K562 (cell line): ENCODE results near the gene SLC39A13. TPM values are rescaled to one million over a fixed set of nuclear protein-coding genes. Genes with fewer than 3 reads are reported as not detected.

ENCODE experiments used
- ATAC-seq: fragments of 200-7000 bp; cut with Tn5 transposase; 3 replicates; pipeline ENCODE4 v1.9.1; 2020; ENCODE audit warnings: moderate library complexity
- BruUV-seq: library from RNA; stranded (reverse); fragments of 400-500 nt; replicated peaks from 2 replicates; lab custom pipeline; 2021; lab: Mats Ljungman, UMichigan
- CTCF ChIA-PET: fragments of 300-600 bp; formaldehyde crosslinking; extraction: SDS; loops from one replicate; lab custom pipeline; 2021; ENCODE audit warnings: low intra/inter-chr PET ratio; lab: Yijun Ruan, JAX
- POLR2A ChIA-PET: fragments of 300-600, 350-650 bp; sonication (Branson Sonifier 250); formaldehyde crosslinking; extraction: SDS; loops from one replicate; lab custom pipeline; 2021; ENCODE audit warnings: antibody characterized with exemption, inconsistent platforms; lab: Yijun Ruan, JAX
- DNase-seq, 4 experiments: peaks; one replicate each; pipeline versions ENCODE4 v3.0.0 to v3.0.0-alpha.2; 2011 to 2018; ENCODE audit warnings: low spot score in 3 of 4, mixed read lengths in 3 of 4; ENCODE audit errors: extremely low read depth in 1 of 4
- FAIRE-seq: peaks from 2 replicates; lab custom pipeline; 2011; peaks lifted over from hg19 to GRCh38; lab: Jason Lieb, UNC
- H2AFZ ChIP-seq: 2 replicates; pipeline ENCODE4 v1.6.0; 2011; ENCODE audit warnings: low read depth, low read length, control low read depth, inconsistent platforms
- H3K27ac ChIP-seq: fragments of 200-600 bp; 3 replicates; pipeline ENCODE4 v1.8.0; 2011; ENCODE audit warnings: low read depth, mild to moderate bottlenecking, control low read depth, inconsistent platforms, low read length, moderate library complexity, mixed read lengths; ENCODE audit errors: extremely low read depth
- H3K27me3 ChIP-seq, 2 experiments: fragments of 300-600 bp in 1 of 2; 2 replicates in 1 of 2; 3 replicates in 1 of 2; pipeline versions ENCODE4 v1.6.0 to v1.8.0; 2011; ENCODE audit warnings: inconsistent platforms in 2 of 2, low read length in 2 of 2, mild to moderate bottlenecking in 1 of 2, mixed read lengths in 1 of 2, moderate library complexity in 1 of 2; ENCODE audit not compliant: control insufficient read depth in 2 of 2, insufficient read depth in 2 of 2
- H3K36me3 ChIP-seq: fragments of 300-600 bp; 3 replicates; pipeline ENCODE4 v1.8.0; 2011; ENCODE audit warnings: mild to moderate bottlenecking, low read length, inconsistent platforms; ENCODE audit not compliant: control insufficient read depth, insufficient read depth
- H3K4me1 ChIP-seq, 2 experiments: fragments of 200-600 bp in 1 of 2; replicated peaks in 1 of 2; 2 replicates in 1 of 2; 3 replicates in 1 of 2; pipeline versions ENCODE4 v1.5.1 to v1.8.0; 2011; ENCODE audit warnings: inconsistent platforms in 2 of 2, low read length in 2 of 2, mild to moderate bottlenecking in 1 of 2, mixed read lengths in 1 of 2, moderate library complexity in 1 of 2; ENCODE audit not compliant: control insufficient read depth in 2 of 2, insufficient read depth in 2 of 2
- H3K4me2 ChIP-seq: 2 replicates; pipeline ENCODE4 v1.6.1; 2011; ENCODE audit warnings: low read length, control low read depth, inconsistent platforms, mixed read lengths; ENCODE audit not compliant: insufficient read depth
- H3K4me3 ChIP-seq: fragments of 200-600 bp; sonication (generic), shearing (Covaris generic); 2 replicates; pipeline ENCODE4 v1.5.1; 2016; ENCODE audit warnings: control low read depth, inconsistent platforms
- H3K79me2 ChIP-seq: fragments of 200-600 bp; 3 replicates; pipeline ENCODE4 v1.8.0; 2011; ENCODE audit warnings: low read length, inconsistent platforms; ENCODE audit not compliant: control insufficient read depth, insufficient read depth
- H3K9ac ChIP-seq, 2 experiments: 2 replicates each; pipeline versions ENCODE4 v1.6.0 to v1.6.1; 2011; ENCODE audit warnings: low read depth in 2 of 2, low read length in 2 of 2, control low read depth in 1 of 2, inconsistent platforms in 1 of 2, mild to moderate bottlenecking in 1 of 2, mixed read lengths in 1 of 2; ENCODE audit not compliant: insufficient read depth in 1 of 2
- H3K9me1 ChIP-seq: one replicate; pipeline ENCODE4 v1.6.0; 2011; ENCODE audit warnings: inconsistent platforms, mild to moderate bottlenecking, low read length, moderate library complexity; ENCODE audit not compliant: control insufficient read depth, insufficient read depth
- H3K9me3 ChIP-seq: replicated peaks from 2 replicates; pipeline ENCODE4 v1.5.1; 2011; ENCODE audit warnings: low read depth, low read length, inconsistent platforms; ENCODE audit not compliant: control insufficient read depth, insufficient read depth
- H4K20me1 ChIP-seq: replicated peaks from 2 replicates; pipeline ENCODE4 v1.6.1; 2011; ENCODE audit warnings: low read length, inconsistent platforms, mixed read lengths; ENCODE audit not compliant: control insufficient read depth, insufficient read depth
- EP300 ChIP-seq: IDR thresholded peaks from 2 replicates; pipeline ENCODE4 v1.6.1; 2012; ENCODE audit warnings: low read length, improper control_type of control experiment
- ETV5 ChIP-seq: sonication (generic); formaldehyde crosslinking; IDR thresholded peaks from 2 replicates; pipeline ENCODE4 v1.4.0; 2020; ENCODE audit warnings: low read depth, mild to moderate bottlenecking, missing genetic modification reagents
- HMGN3 ChIP-seq: IDR thresholded peaks from 2 replicates; pipeline ENCODE4 v1.6.1; 2011; ENCODE audit warnings: borderline replicate concordance, low read depth, mild to moderate bottlenecking, mixed read lengths, low read length; ENCODE audit not compliant: insufficient read length; ENCODE audit errors: extremely low read depth
- IRF2 ChIP-seq: sonication (generic); formaldehyde crosslinking; IDR thresholded peaks from 2 replicates; pipeline ENCODE4 v1.8.1; 2022; ENCODE audit warnings: mild to moderate bottlenecking, missing genetic modification reagents
- KAT8 ChIP-seq: fragments of 450-650 bp; IDR thresholded peaks from 2 replicates; pipeline ENCODE4 v1.6.1; 2016; ENCODE audit warnings: low read depth, mild to moderate bottlenecking
- L3MBTL2 ChIP-seq: fragments of 450-650 bp; IDR thresholded peaks from 2 replicates; pipeline ENCODE4 v1.6.1; 2016; ENCODE audit warnings: mild to moderate bottlenecking, moderate library complexity
- MAFG ChIP-seq: fragments of 450-650 bp; conservative IDR thresholded peaks from 2 replicates; pipeline ENCODE4 v1.6.1; 2016; ENCODE audit warnings: missing genetic modification characterization, missing compliant biosample characterization
- PHF20 ChIP-seq: fragments of 450-650 bp; IDR thresholded peaks from 2 replicates; pipeline ENCODE4 v1.6.1; 2018; ENCODE audit not compliant: partially characterized antibody
- PREB ChIP-seq: sonication (generic); formaldehyde crosslinking; IDR thresholded peaks from 2 replicates; pipeline ENCODE4 v1.8.1; 2023; ENCODE audit warnings: mild to moderate bottlenecking, missing genetic modification reagents
- RREB1 ChIP-seq: fragments of 250-450 bp; sonication (Bioruptor Pico); IDR thresholded peaks from 2 replicates; pipeline ENCODE4 v1.4.0; 2020
- SREBF2 ChIP-seq: sonication (generic); formaldehyde crosslinking; IDR thresholded peaks from 2 replicates; pipeline ENCODE4 v1.4.0; 2020; ENCODE audit warnings: mild to moderate bottlenecking, missing genetic modification reagents
- XRCC5 ChIP-seq: fragments of 200-400 bp; formaldehyde crosslinking; IDR thresholded peaks from 2 replicates; pipeline ENCODE4 v1.6.1; 2017; ENCODE audit warnings: low read depth, mild to moderate bottlenecking, low read length
- WGBS: fragments of 100-300 bp; shearing (Covaris generic); methylation state at CpG from one replicate; pipeline ENCODE4 v1.1.6; 2016; ENCODE audit warnings: low coverage, mixed read lengths; ENCODE audit not compliant: insufficient coverage; ENCODE audit errors: missing lambda C conversion rate; 5-methylcytosine and 5-hydroxymethylcytosine counted together
- in situ Hi-C: fragments of 300-500 bp; cut with MboI; formaldehyde crosslinking; loops from 4 replicates; pipeline ENCODE4 v1.15.0; 2018; ENCODE audit warnings: inconsistent platforms, mixed read lengths
- intact Hi-C: fragments of 100-400 bp; cut with micrococcal nuclease; formaldehyde crosslinking; loops from 2 replicates; pipeline ENCODE4 v1.14.2; 2022
- polyA plus RNA-seq, 8 experiments: library from polyadenylated mRNA; depleted of rRNA in 4 of 8; stranded (reverse) in 5 of 8; unstranded in 3 of 8; fragments of >200 nt; fragmentation: Nextera tagmentation in 2 of 8; fragmentation: Illumina TruSeq in 1 of 8; extraction: Ambion mirVana in 2 of 8; extraction: Trizol in 1 of 8; gene quantifications; 2 replicates each; pipeline versions ENCODE4 v1.2.1 to v1.2.3, GENCODE V29; 2011 to 2014; ENCODE audit warnings: inconsistent platforms in 1 of 8, missing spikeins in 1 of 8
- total RNA-seq, 7 experiments: library from RNA; depleted of rRNA in 6 of 7; stranded (reverse); fragments of >200 nt in 6 of 7; fragmentation: Illumina TruSeq in 2 of 7; extraction: Trizol in 2 of 7; gene quantifications; 2 replicates each; pipeline versions ENCODE4 v1.2.1 to v1.2.3, GENCODE V29; 2011 to 2021; ENCODE audit warnings: low replicate concordance in 1 of 7

SLC39A13 gene
- total and polyA plus RNA-seq, 9 of the 15 experiments (the other 6 are each of a cell fraction or from before 2014, with no cell fraction given) = 0.17 to 15.9 (median 3.2) TPM

- ATAC-seq (no peak), FAIRE-seq (no peak), DNase-seq (no peak)
- Histone ChIP-seq H3K27me3 (no peaks in the 10 kb centered on the region), H3K79me2 (no peaks in the 10 kb centered on the region), H3K36me3 (no peaks in the 10 kb centered on the region), H2AFZ (peak overlapping the region; percentile 51; the same call in 1 of the 2 replicates), H3K27ac (no peak overlapping the region), H3K4me2 (no peak overlapping the region), H3K9me1 (no peaks in the 10 kb centered on the region), H3K9me3 (no peaks in the 10 kb centered on the region), H4K20me1 (no peaks in the 10 kb centered on the region), H3K4me1 (peaks cover 0 to 6% of the 10 kb centered on the region in 2 experiments; a peak in 1 of 5 replicates), H3K9ac (peak overlapping the region in 1 of 2 experiments; percentile 43; a peak in 1 of 4 replicates), H3K4me3 (no peak overlapping the region)
- intact Hi-C loops (no loop called here), in situ Hi-C loops (no loop called here)
- BruUV-seq = no TSS peak
- ChIA-PET POLR2A (interaction anchor here (1.2 kb wide), 1 partner anchor 15 kb away, joined by 4 read pairs; no protein-coding TSS in a partner anchor), CTCF (no interaction called here)
- TF ChIP-seq L3MBTL2 (no peak), RREB1 (CRISPR knock-in tag) (no peak), PHF20 (no peak), XRCC5 (no peak), HMGN3 (no peak), IRF2 (CRISPR knock-in tag) (no peak), SREBF2 (no peak), EP300 (no peak), KAT8 (no peak), MAFG (tag) (no peak), ETV5 (CRISPR knock-in tag) (no peak), PREB (CRISPR knock-in tag) (no peak)
- WGBS = 30% methylated on average over 3 of the region's 3 CpGs
These were observed 24.8 kb downstream of the SLC39A13 start for GRCh38 chr11:47433157-47433556.
